ENCODE results near the gene COL16A1.

Gene COL16A1

DNA sequence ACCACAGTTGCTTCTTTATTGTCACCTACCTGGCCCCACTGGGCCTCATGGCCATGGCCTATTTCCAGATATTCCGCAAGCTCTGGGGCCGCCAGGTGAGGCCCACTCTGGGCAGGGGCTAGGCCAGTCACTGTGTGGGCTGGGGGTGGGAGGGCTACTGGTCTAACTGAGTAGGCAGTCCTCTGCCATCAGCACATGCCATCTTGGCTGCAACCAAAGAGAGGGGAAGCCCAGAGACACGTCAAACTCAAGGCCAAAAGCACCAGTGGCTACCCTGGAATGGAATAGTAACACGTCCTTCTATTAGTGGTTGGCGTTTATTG, 82.4 kb downstream of the COL16A1 start:
- DNase-seq, result no peak

DNA sequence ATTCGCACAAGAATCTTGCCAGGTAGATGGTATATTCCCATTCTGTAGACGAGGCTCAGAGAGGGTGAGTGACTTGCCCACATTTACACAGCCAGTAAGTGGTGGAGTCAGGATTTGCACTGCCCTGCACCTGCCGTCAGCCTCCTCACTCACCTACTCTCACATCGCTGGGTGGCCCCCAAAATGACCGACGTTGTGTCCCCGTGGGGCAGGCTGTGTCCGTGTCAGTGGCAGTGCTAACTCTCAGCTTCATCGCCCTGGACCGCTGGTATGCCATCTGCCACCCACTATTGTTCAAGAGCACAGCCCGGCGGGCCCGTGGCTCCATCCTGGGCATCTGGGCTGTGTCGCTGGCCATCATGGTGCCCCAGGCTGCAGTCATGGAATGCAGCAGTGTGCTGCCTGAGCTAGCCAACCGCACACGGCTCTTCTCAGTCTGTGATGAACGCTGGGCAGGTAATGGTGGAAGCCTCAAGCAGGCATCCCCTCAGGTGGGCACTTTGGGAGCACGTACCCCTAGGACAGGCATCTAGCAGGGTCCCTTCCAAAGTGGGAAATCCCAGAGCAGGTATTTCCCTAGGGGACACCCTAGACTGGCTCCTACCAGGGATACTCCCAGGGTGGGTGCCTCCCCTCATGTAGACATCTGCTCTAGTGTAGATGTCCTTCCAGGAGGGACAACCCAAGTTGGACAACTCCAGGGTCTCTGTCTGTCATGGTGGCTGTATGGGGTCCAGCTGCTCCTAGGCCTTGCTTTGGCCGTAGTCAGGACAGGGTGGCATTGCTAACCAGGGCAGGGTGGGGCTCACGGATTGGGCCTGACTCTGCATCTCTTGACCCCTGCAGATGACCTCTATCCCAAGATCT, 83.0 kb downstream of the COL16A1 start:
- no peak for DNase-seq

DNA sequence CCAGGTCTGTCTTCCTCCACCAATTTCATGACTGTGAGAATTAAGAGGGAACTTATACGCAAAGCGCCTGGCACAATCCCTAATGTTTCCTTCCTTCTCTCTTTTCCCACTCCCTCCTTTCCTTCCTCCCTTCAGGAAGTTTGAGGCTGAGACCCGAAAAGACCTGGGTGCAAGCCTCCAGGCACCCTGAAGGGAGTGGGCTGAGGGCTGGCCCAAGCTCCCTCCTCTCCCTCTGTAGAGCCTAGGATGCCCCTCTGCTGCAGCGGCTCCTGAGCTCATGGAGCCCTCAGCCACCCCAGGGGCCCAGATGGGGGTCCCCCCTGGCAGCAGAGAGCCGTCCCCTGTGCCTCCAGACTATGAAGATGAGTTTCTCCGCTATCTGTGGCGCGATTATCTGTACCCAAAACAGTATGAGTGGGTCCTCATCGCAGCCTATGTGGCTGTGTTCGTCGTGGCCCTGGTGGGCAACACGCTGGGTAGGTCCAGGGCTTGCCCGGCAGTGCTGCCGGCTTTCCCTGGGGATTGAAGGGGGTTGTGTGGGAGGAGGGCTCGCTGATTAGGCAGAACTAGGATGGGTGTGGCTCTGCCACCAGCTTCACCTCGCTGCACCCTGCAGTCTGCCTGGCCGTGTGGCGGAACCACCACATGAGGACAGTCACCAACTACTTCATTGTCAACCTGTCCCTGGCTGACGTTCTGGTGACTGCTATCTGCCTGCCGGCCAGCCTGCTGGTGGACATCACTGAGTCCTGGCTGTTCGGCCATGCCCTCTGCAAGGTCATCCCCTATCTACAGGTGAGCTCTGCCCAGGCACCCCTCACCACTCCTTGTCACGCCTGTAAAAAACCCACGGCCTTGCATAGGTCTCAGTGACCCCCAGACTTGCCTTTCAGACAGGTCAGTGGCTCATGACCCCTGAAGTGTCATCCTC, 84.6 kb downstream of the COL16A1 start:
- DNase-seq, result no peak

DNA sequence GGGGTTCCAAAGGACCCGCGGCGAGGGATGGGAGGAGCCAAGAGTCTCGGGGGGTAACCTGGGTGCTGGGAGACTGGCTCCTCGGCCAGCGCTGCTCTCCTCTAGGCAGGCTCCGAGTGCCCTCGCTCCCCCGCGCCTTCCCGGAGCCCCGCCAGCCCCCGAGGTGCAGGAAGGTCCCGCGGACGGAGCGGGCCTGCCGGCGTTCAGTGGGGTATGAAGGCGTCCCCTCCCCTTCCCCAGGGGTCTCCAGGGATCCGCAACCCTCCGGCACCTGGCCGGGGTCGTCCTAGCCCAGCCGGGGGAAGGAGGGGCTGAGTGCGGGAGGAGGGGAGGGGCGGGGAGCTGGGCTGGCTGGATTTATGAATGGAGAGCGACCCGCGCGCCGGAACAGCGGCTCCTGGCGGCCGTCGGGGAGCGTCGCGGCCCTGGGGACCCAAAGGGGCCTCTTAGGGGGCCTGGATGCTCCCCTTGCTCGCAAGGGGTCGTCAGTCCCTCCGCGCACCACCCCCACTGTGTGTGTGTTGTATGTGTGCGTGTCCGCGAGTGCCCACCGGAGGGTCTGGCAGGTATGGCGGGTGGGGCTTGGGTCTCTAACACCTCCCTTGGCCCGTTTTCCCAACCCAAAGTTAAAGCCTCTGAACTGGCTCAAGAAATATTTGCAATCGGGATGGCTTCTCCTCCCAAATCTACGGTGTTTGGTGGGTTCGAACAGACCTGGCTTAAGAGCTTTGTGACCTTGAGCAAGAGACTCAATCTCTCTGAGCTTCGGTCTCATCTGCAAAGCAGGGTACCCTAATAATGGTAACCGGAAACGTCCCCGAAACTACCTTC, 85.7 kb downstream of the COL16A1 start:
- DNase-seq, result peak; percentile 25

DNA sequence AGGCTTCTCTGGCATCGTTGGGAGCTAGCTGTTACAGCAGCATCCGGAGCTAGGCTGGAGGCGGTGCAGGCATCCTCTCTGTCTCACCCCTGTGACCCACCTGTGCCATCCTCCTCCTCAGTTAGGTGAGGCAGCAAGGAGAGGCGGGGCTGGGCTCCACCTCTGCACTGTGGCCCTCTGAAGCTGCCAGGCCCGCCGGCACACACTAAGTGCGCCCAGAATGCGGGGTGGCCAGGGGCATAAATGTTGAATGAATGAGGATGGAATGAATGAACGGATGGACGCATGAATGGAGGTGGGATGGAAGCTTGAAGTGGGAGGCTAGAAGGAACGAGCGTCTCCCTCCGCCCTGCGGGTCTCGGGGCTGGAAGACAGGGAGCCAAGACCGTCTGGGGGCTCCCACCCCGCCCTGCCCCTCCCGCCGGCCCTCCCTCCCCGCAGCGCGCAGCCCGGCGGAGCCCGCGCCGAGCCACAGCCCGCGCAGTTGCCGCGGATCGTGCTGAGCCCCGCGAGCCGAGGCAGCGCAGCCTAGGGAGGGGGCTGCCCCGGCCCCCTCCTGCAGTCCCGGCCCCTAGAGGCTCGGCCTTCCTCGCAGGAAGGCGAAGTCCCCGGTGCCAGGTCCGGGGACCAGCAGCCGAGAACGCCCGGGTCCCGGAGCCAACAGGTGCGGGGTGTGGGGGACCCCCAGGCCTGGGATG, 86.5 kb downstream of the COL16A1 start, which contains the start of gene HCRTR1:
HCRTR1 (plus strand) TSS at position 472 of the 698 bp plus-strand sequence. CDS start 1,504 bp downstream, outside the sequence.
- DNase-seq, result no peak

DNA sequence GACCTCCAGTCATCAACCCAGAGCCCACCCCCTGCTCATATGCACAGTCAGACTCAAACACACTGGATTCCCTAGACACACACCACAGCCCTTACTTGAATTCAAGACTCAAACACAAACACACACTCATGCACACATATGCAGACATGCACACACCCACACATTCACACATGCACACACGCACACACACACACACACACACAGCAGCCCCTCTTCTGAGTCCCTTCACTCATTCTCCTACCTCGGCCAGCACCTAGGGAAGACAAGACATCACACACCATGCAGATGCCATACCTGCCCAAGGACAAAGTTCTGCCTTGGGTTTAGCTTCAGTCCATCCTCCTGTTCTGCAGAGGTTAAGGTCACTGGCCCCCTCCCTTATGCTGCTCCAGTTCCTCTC, 87.9 kb downstream of the COL16A1 start:
- no peak for DNase-seq

DNA sequence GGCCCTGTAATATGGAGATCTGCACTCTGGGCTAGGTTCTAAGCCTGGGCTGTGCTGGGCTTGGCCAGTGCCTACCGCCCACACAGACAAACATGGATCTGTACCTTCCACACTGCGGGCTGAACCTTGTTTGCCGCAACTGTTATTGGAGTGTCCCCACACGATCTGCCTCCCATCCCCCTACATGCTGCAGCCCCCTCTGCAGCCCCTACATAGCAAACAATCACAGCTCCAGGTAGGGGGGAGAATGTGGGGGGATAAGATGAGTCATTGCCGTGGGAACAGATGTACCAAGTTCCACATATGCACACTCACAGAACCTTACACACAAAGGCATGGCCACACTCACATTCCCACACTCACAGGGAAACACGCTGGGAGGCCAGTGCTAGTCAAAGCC, 88.4 kb downstream of the COL16A1 start:
- DNase-seq, result no peak

DNA sequence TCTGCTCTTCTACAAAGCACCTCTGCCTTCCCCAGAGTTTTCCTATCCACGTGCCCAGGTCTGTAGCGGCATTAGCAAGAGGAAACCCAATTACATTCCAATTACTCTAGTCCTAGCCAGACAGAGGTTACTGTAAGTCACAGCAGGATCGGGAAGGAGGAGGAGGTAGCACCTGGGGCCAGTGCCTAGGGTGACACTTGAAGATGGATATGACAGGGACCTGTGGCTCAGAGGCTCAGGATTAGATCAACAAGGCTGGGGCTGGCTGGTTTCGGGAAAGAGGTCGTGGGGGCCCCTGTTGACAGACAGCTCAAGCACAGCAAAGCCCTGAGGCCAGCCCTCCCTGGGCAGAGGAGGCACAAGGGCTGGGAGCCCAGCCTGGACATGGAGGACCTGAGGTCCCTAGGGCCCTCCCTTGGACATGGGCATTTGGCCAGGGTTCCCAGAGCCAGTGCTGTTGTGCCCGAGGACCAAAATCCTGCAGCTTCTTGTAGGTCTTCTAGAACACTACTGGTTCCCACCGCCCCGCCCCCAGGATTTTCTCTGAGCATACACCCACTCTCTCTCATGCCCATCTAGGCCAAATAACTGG, 89.3 kb downstream of the COL16A1 start:
- no peak for DNase-seq

DNA sequence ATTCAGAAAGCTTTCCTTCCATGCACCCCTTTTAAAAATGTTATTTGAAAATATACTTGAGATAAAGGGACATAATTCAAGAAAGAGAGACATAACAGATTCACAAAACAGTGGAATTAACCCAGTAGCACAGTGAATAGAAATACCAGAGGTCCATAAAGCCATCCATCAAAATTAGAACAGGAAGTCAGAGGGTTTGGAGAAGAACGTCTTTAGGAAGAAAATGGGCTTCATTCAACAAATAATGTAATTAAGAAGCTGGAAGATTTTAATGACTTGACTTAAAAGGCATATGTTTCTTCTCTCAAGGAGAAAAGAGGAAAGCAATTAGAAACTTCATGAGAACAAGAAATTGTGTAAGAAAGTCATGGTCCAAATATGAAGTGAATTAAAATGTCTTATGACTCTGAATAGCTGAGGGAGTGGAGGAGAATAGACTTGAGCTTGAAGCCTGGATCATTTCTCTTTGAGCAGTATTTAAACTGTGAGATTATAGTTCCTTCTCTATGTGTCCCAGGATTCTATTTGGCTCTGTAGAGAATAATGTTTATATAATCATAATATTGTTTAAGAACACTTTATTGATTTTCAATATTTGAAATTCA, 94.2 kb downstream of the COL16A1 start:
- no peak for DNase-seq

DNA sequence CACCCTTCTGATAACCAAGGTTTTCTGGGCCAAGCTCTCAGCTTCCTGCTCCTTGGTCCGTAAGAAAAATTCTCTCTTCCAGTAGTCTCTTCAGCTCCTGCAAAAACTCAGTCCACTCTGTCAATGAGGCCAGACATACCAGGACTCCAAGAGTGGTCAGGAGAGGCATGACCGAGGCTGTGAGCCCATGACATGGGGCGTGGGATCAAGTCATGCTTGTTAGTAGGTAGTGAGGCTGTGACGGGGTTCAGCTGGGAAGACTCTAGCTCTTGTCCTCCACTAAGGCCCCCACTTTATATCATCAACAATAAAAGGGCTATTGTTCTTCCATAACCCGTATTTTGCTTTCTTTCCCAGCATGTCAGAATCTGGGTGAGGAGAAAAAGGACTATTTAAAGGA, 96.5 kb downstream of the COL16A1 start:
- no peak for DNase-seq

DNA sequence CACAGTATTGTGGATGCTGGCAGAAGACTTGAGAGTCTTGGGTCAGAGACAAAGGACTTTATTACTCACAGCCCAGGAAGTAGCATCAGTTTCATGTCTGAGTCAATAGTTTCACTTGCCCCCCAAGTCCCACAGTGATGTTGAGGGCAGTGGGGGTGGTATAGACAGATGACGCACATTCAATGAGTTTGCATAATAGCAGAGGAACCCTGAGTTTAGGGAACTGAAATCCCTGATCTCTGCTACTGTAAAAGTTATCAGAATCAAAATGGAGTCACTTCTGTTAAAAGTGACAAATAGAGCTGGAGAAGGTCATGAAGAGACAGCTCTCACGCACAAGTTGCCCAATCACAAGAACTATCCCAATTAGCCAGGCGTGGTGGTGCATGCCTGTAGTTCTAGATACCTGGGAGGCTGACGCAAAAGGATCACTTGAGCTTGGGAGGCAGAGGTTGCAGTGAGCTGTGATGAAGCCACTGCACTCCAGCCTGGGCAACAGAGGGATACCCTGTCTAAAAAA, 97.8 kb downstream of the COL16A1 start:
- no peak for DNase-seq

Measured in NCI-H510A treated with DMSO at 0.1 percent for 48 hours (cell line).